ENCODE data around the gene SERPINA3. TPM values are rescaled to one million over a fixed set of nuclear protein-coding genes. Genes with fewer than 3 reads are reported as not detected.

The SERPINA3 gene
- total RNA-seq, 1 donor from 2014 or later, result 5.2 TPM

DNA sequence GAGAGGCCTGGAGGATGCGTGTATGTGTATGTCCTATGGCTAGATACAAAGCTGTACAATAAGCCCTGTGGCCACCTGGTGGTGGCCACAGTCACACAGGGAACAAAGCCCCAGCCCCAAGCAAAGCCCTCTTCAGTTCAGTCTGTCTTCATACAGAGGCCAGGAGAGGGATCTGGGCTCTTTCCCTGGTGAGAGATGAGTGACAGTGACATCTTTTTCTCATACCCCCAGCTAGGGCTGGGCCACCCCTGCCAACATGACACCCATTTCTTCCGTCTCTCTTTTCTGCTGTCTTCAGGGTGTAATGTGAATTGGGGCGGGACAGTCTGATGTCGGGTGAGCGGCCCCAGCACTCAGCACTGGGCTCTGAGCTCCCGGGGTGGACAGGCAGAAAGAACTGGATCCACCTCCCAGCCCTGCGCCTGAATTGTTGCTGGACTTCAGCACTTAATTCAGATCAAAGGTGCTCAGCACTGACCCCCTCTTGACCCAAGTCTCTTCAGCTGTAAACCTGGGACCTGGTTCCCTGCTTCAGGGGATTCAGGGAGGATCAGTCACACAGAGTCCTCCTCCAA lies 59.8 kb downstream of the SERPINA3 start:
- H3K27ac Mint-ChIP-seq, result no peak overlapping the region
- H3K36me3 Mint-ChIP-seq (ENCODE audit: insufficient read depth), result no peaks in the 10 kb centered on the region
- H3K4me3 Mint-ChIP-seq (ENCODE audit: low read depth), result no peak overlapping the region
- TF ChIP-seq, protein P1, sequence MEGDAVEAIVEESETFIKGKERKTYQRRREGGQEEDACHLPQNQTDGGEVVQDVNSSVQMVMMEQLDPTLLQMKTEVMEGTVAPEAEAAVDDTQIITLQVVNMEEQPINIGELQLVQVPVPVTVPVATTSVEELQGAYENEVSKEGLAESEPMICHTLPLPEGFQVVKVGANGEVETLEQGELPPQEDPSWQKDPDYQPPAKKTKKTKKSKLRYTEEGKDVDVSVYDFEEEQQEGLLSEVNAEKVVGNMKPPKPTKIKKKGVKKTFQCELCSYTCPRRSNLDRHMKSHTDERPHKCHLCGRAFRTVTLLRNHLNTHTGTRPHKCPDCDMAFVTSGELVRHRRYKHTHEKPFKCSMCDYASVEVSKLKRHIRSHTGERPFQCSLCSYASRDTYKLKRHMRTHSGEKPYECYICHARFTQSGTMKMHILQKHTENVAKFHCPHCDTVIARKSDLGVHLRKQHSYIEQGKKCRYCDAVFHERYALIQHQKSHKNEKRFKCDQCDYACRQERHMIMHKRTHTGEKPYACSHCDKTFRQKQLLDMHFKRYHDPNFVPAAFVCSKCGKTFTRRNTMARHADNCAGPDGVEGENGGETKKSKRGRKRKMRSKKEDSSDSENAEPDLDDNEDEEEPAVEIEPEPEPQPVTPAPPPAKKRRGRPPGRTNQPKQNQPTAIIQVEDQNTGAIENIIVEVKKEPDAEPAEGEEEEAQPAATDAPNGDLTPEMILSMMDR (IDR thresholded peaks at IDR 0.05; ENCODE audit: unreplicated experiment), result peak; percentile 48
- no peak for DNase-seq (ENCODE audit: low spot score, unreplicated experiment)
- H3K27me3 Mint-ChIP-seq, result no peaks in the 10 kb centered on the region
- no peaks in the 10 kb centered on the region for H3K9me3 Mint-ChIP-seq (ENCODE audit: low read depth)
- peaks cover 3% of the 10 kb centered on the region for H3K4me1 Mint-ChIP-seq (ENCODE audit: low read depth)

DNA sequence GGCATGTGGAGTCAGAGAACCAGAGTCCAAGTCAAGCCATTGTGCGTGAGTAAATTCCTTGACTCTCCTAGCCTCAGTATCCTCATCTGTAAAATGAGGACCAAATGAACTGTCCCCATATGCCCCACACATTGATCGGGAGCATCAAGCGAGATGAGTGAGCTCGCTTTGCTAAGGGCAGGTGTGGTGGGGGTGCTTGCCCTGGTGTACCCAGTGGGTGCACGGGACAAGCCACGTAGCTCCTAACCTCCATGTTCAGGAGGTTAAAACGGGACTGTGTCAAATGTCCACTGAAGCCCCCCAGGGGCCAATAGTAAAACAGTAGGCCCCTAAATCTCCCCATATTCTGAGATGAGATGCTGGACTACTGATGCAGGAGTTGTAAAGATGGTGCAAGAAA lies 60.9 kb downstream of the SERPINA3 start:
- H3K4me1 Mint-ChIP-seq (ENCODE audit: low read depth), result peaks cover 3% of the 10 kb centered on the region
- DNase-seq (ENCODE audit: low spot score, unreplicated experiment), result no peak
- H3K27me3 Mint-ChIP-seq, result no peaks in the 10 kb centered on the region
- TF ChIP-seq, protein P1 (IDR thresholded peaks at IDR 0.05; ENCODE audit: unreplicated experiment), result no peak
- no peak overlapping the region for H3K4me3 Mint-ChIP-seq (ENCODE audit: low read depth)
- H3K27ac Mint-ChIP-seq, result no peak overlapping the region
- no peaks in the 10 kb centered on the region for H3K9me3 Mint-ChIP-seq (ENCODE audit: low read depth)
- no peaks in the 10 kb centered on the region for H3K36me3 Mint-ChIP-seq (ENCODE audit: insufficient read depth)

Other genes with a start within 250 kb of the SERPINA3 start
- gene SERPINA2, start 245.7 kb upstream of the SERPINA3 start, total RNA-seq, result not detected in 2 replicates
- 411 and 431 TPM in 2 replicates for gene SERPINA1, start 223.8 kb upstream of the SERPINA3 start, total RNA-seq
- gene SERPINA11, start 159.6 kb upstream of the SERPINA3 start, total RNA-seq, result 0.47 and 0.89 TPM in 2 replicates
- gene SERPINA9, start 136.2 kb upstream of the SERPINA3 start, total RNA-seq, result not detected in 2 replicates
- gene SERPINA12, start 102.9 kb upstream of the SERPINA3 start, total RNA-seq, result not detected in 2 replicates
- gene SERPINA4, start 50.9 kb upstream of the SERPINA3 start, total RNA-seq, result 5.9 and 7.3 TPM in 2 replicates
- 37.7 and 39.5 TPM in 2 replicates for gene SERPINA5, start 31.0 kb upstream of the SERPINA3 start, total RNA-seq
- not detected in 2 replicates for gene GSC, start 157.7 kb downstream of the SERPINA3 start, total RNA-seq